GM12878 (cell line): ENCODE results near the gene TKT. TPM values are rescaled to one million over a fixed set of nuclear protein-coding genes. Genes with fewer than 3 reads are reported as not detected.

Experiments used
- ATAC-seq: fragments of 200-7000 bp; cut with Tn5 transposase; 3 replicates; pipeline ENCODE4 v1.9.1; 2020; ENCODE audit warnings: mild to moderate bottlenecking, moderate library complexity
- BruUV-seq: library from RNA; stranded (reverse); fragments of 400-500 nt; replicated peaks from 2 replicates; lab custom pipeline; 2021; lab: Mats Ljungman, UMichigan
- CTCF ChIA-PET: fragments of 300-600 bp; sonication (Branson Sonifier 250); formaldehyde crosslinking; extraction: SDS; loops from one replicate; lab custom pipeline; 2021; ENCODE audit warnings: inconsistent platforms; lab: Yijun Ruan, JAX
- POLR2A ChIA-PET: fragments of 350-600 bp; formaldehyde crosslinking; extraction: SDS; loops from one replicate; lab custom pipeline; 2021; ENCODE audit warnings: inconsistent platforms; lab: Charles Lee
- RAD21 ChIA-PET: fragments of 300-600 bp; sonication (Branson Sonifier 250); formaldehyde crosslinking; loops from one replicate; lab custom pipeline; 2023; ENCODE audit warnings: antibody characterized with exemption; ENCODE audit not compliant: unreplicated experiment; lab: Charles Lee
- SMC1A ChIA-PET: fragments of 300-600 bp; sonication (Branson Sonifier 250); formaldehyde crosslinking; loops from one replicate; lab custom pipeline; 2023; ENCODE audit not compliant: unreplicated experiment, uncharacterized antibody; lab: Charles Lee
- DNase-seq: peaks from one replicate; pipeline ENCODE4 v3.0.0-alpha.2; 2011; ENCODE audit warnings: low read depth, low spot score
- FAIRE-seq: peaks from 3 replicates; lab custom pipeline; 2011; peaks lifted over from hg19 to GRCh38; lab: Jason Lieb, UNC
- H2AFZ ChIP-seq: 2 replicates; pipeline ENCODE4 v1.6.0; 2011; ENCODE audit warnings: low read depth, low read length, control low read depth; ENCODE audit not compliant: control insufficient read depth
- H3K27ac ChIP-seq: 2 replicates; pipeline ENCODE4 v1.5.1; 2011; ENCODE audit warnings: control low read depth; ENCODE audit not compliant: control insufficient read depth, insufficient read depth
- H3K27me3 ChIP-seq, 2 experiments: replicated peaks in 1 of 2; 2 replicates each; pipeline versions ENCODE4 v1.6.0 to v1.6.1; 2011; ENCODE audit warnings: low read length in 1 of 2; ENCODE audit not compliant: control insufficient read depth in 2 of 2, insufficient read depth in 2 of 2
- H3K36me3 ChIP-seq, 2 experiments: 2 replicates each; pipeline ENCODE4 v1.5.1; 2011; ENCODE audit warnings: low read length in 1 of 2; ENCODE audit not compliant: control insufficient read depth in 2 of 2, insufficient read depth in 2 of 2
- H3K4me1 ChIP-seq: 2 replicates; pipeline ENCODE4 v1.6.1; 2011; ENCODE audit warnings: mild to moderate bottlenecking, low read length, moderate library complexity, mixed read lengths; ENCODE audit not compliant: control insufficient read depth, insufficient read depth
- H3K4me2 ChIP-seq: 2 replicates; pipeline ENCODE4 v1.6.0; 2011; ENCODE audit warnings: control low read depth; ENCODE audit not compliant: control insufficient read depth, insufficient read depth
- H3K4me3 ChIP-seq: fragments of 200-600 bp; sonication (generic); 2 replicates; pipeline ENCODE4 v1.5.1; 2016
- H3K79me2 ChIP-seq: 2 replicates; pipeline ENCODE4 v1.6.0; 2011; ENCODE audit warnings: low read length; ENCODE audit not compliant: control insufficient read depth, insufficient read depth
- H3K9ac ChIP-seq: 2 replicates; pipeline ENCODE4 v1.8.0; 2011; ENCODE audit warnings: low read length, control low read depth, mixed read lengths; ENCODE audit not compliant: control insufficient read depth, insufficient read depth
- H3K9me3 ChIP-seq: replicated peaks from 3 replicates; pipeline ENCODE4 v1.5.1; 2011; ENCODE audit warnings: mild to moderate bottlenecking, low read length; ENCODE audit not compliant: control insufficient read depth, insufficient read depth
- H4K20me1 ChIP-seq: 2 replicates; pipeline ENCODE4 v1.6.0; 2011; ENCODE audit not compliant: control insufficient read depth, insufficient read depth
- BHLHE40 ChIP-seq, 2 experiments: fragments of 450-650 bp in 1 of 2; IDR thresholded peaks; 2 replicates each; pipeline ENCODE4 v1.6.1; 2011 to 2017; ENCODE audit warnings: low read depth in 2 of 2, borderline replicate concordance in 1 of 2, improper control_type of control experiment in 1 of 2, low read length in 1 of 2, mild to moderate bottlenecking in 1 of 2
- BMI1 ChIP-seq: fragments of 450-650 bp; IDR thresholded peaks from 2 replicates; pipeline ENCODE4 v1.6.1; 2016; ENCODE audit warnings: mild to moderate bottlenecking, moderate library complexity, borderline replicate concordance
- RBBP5 ChIP-seq: fragments of 200-600 bp; sonication (generic); conservative IDR thresholded peaks from 2 replicates; pipeline ENCODE4 v1.6.1; 2016
- SP1 ChIP-seq: IDR thresholded peaks from one replicate; pipeline ENCODE4 v1.6.1; 2011; ENCODE audit warnings: low read depth, low read length
- WGBS: methylation state at CpG from one replicate; pipeline ENCODE4 v1.1.6; 2016; ENCODE audit warnings: low lambda C conversion rate; ENCODE audit not compliant: insufficient replicate concordance, insufficient coverage; ENCODE audit errors: missing lambda C conversion rate; 5-methylcytosine and 5-hydroxymethylcytosine counted together
- in situ Hi-C: fragments of 300-500 bp; cut with MboI; formaldehyde crosslinking; loops from 9 replicates; pipeline ENCODE4 v1.14.3; 2018; ENCODE audit warnings: mixed read lengths
- intact Hi-C: fragments of 100-400 bp; cut with micrococcal nuclease; formaldehyde crosslinking; loops from one replicate; pipeline ENCODE4 v1.14.2; 2022; ENCODE audit not compliant: unreplicated experiment
- polyA plus RNA-seq, 11 experiments: library from polyadenylated mRNA; depleted of rRNA in 4 of 11; unstranded in 6 of 11; stranded (reverse) in 5 of 11; fragments of >200 nt; fragmentation: Nextera tagmentation in 4 of 11; fragmentation: Illumina TruSeq in 1 of 11; extraction: Ambion mirVana in 4 of 11; extraction: Trizol in 1 of 11; gene quantifications; 1 replicate in 1 of 11; 2 replicates in 10 of 11; pipeline versions ENCODE4 v1.2.1 to v1.2.3, GENCODE V29; 2011 to 2016; ENCODE audit warnings: inconsistent platforms in 2 of 11, missing spikeins in 2 of 11, low read depth in 1 of 11
- total RNA-seq, 4 experiments: library from RNA; depleted of rRNA in 3 of 4; stranded (reverse); fragments of >200 nt in 3 of 4; fragmentation: Illumina TruSeq in 1 of 4; extraction: Trizol in 1 of 4; gene quantifications; 2 replicates each; pipeline versions ENCODE4 v1.2.1 to v1.2.3, GENCODE V29; 2013 to 2021
- TF ChIP-seq, protein P1 (sequence below): fragments of 450-650 bp; IDR thresholded peaks from 2 replicates; pipeline ENCODE4 v1.6.1; 2017; ENCODE audit warnings: borderline replicate concordance

TKT gene
- total and polyA plus RNA-seq, 10 of the 15 experiments (the other 5 are each of a cell fraction or from before 2014, with no cell fraction given), result 56.4 to 385 (median 143) TPM

GRCh38 chr3:53300826-53301225 lies 45.0 kb upstream of the TKT start:
- Histone ChIP-seq H3K9me3 (no peaks in the 10 kb centered on the region), H3K27ac (no peak overlapping the region), H3K4me3 (no peak overlapping the region), H3K79me2 (no peaks in the 10 kb centered on the region), H3K9ac (no peak overlapping the region), H3K4me1 (no peaks in the 10 kb centered on the region), H3K36me3 (peaks cover 4 to 23% of the 10 kb centered on the region in 2 experiments), H2AFZ (no peak overlapping the region), H4K20me1 (no peaks in the 10 kb centered on the region), H3K27me3 (no peaks in the 10 kb centered on the region), H3K4me2 (no peak overlapping the region)
- CTCF ChIA-PET, result interaction anchor here (1.0 to 1.9 kb wide), 3 partner anchors 10 to 187 kb away, joined by 3 to 5 read pairs (median 4); no protein-coding TSS in a partner anchor
- SMC1A ChIA-PET, result interaction anchor here (0.7 to 1.0 kb wide), 2 partner anchors 33 to 405 kb away, joined by 3 read pairs; no protein-coding TSS in a partner anchor
- TF ChIP-seq RBBP5, result no peak
- TF ChIP-seq BMI1, result no peak
- TF ChIP-seq SP1, result no peak
- TF ChIP-seq BHLHE40 (IDR thresholded peaks at IDR 0.05; ENCODE audit: borderline replicate concordance in 1 of 2, low read depth in 2 of 2, low read length in 1 of 2), result no peak
- TF ChIP-seq, protein P1, sequence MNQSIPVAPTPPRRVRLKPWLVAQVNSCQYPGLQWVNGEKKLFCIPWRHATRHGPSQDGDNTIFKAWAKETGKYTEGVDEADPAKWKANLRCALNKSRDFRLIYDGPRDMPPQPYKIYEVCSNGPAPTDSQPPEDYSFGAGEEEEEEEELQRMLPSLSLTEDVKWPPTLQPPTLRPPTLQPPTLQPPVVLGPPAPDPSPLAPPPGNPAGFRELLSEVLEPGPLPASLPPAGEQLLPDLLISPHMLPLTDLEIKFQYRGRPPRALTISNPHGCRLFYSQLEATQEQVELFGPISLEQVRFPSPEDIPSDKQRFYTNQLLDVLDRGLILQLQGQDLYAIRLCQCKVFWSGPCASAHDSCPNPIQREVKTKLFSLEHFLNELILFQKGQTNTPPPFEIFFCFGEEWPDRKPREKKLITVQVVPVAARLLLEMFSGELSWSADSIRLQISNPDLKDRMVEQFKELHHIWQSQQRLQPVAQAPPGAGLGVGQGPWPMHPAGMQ, result no peak
- intact Hi-C loops, result no loop called here
- no peak for FAIRE-seq
- WGBS, result 94% methylated on average over 3 of the region's 3 CpGs
- no peak for DNase-seq
- POLR2A ChIA-PET, result interaction anchor here (0.7 kb wide), 1 partner anchor 444 kb away, joined by 3 read pairs; no protein-coding TSS in a partner anchor
- ATAC-seq, result no peak
- RAD21 ChIA-PET, result interaction anchor here (0.6 kb wide), 1 partner anchor 393 kb away, joined by 3 read pairs; no protein-coding TSS in a partner anchor
- BruUV-seq, result no TSS peak
- in situ Hi-C loops, result no loop called here
